GM10847 (cell line): ENCODE measurements around the gene ZNF420.

Experiments
- POLR2A ChIP-seq: IDR thresholded peaks from 2 replicates; pipeline ENCODE4 v1.6.1; 2011; ENCODE audit not compliant: insufficient read length; ENCODE audit errors: extremely low read depth

Gene ZNF420

GRCh38 chr19:37128821-37129177 lies 50.6 kb downstream of the ZNF420 start:
- no peak for TF ChIP-seq POLR2A

GRCh38 chr19:37136111-37136510 lies 57.9 kb downstream of the ZNF420 start:
- no peak for TF ChIP-seq POLR2A

- TF ChIP-seq POLR2A: no peak
Observed at GRCh38 chr19:37148214-37148613, 70.0 kb downstream of the ZNF420 start.

GRCh38 chr19:37160153-37160552 lies 81.9 kb downstream of the ZNF420 start:
- no peak for TF ChIP-seq POLR2A

- no peak for TF ChIP-seq POLR2A
Observed at GRCh38 chr19:37165635-37166034, 87.4 kb downstream of the ZNF420 start.

GRCh38 chr19:37172368-37173366 lies 94.4 kb downstream of the ZNF420 start, which contains the start of gene ZNF585A:
Gene ZNF585A, minus strand, starts transcription at chr19:37172695. Its CDS starts 2,785 bp downstream, at chr19:37169910.
- no peak for TF ChIP-seq POLR2A
